Hematopoietic multipotent progenitor cell treated with erythropoietin and hydrocortisone succinate and interleukin-3 and kit ligand, for 4 days (in vitro differentiated cells): ENCODE data around the gene SLC3A2.

Experiments used
- DNase-seq: peaks from one replicate; pipeline ENCODE4 v3.0.0-alpha.2; 2015

SLC3A2 gene

DNA sequence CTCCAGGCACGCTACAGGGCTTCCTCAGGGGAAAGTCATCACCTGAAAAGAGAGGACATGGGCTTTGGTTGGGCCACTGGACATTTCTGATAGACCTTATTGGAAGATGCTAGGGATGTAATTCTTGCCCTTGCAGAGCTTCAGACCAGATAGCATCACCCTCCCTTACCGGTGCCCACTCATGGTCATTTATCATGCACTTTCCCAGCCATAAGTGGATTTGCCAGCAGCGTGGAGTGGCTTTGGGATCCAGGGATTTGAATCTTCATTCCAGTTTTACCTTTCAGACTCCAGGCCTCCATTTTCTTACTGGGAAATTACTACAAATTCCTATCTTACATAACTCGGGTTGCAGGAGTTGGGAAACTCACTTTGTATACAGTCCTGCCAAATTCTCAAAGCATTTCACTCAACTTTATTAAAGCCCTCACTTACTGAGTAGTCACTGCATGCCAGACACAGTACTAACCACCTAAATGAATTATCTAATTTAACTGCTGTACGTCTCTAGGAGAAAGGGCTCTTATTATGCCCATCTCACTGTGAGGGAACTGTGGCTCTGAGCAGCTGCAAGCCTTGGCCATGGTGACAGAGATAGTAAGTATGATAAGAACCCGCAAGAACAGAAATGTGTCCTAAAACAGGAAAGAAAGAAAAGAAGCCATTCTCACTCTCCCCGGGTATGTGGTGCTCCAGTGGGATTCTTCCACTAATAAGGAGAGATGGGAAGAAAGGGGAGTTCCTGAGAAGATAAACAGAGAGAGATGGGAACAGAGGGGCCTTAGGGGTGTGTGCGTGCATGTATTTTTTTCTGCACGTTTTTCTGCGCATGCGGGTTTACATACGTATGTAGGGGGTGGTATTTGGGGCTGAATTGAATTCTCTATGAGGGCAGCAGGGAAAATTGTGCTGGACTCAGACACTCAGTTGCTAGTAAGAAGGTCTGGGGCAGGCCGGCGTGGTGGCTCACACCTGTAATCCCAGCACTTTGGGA is 30.7 kb downstream of the SLC3A2 start:
- peak; percentile 88 for DNase-seq

- no peak for DNase-seq
Measured at GRCh38 chr11:62912268-62912667, 31.6 kb downstream of the SLC3A2 start.

- DNase-seq, result no peak
Measured at GRCh38 chr11:62914416-62914815, 33.7 kb downstream of the SLC3A2 start.

DNA sequence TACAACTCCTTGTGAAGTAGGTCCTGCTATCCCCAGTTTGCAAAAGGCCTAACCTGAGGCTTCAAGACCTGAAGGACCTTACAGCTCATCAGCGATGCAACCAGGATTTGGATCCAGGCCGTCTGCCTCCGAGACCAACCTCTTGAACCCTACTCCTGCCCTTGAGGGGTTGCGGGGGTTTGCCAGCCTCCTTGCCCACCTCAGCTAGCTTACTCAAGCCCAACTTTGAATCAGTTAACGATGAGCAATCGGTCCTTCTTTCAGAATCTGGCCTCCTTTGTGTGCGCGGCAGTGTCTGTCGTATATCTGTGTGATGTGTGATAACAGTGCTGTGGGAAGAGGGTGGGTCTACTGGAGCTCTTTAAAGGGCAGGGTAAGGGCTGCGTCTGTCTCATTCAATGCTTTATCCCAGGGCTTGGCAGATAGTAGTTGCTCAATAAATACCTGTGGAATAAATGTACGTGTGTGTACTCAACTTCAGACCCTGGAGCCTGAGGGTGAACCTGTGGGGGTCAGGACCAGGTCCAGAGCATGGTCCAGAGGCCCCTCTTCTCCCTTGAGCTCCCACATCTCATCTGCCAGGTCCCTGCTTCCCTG is 37.3 kb downstream of the SLC3A2 start:
- peak; percentile 26 for DNase-seq

- no peak for DNase-seq
Measured at GRCh38 chr11:62918531-62918930, 37.8 kb downstream of the SLC3A2 start.

DNA sequence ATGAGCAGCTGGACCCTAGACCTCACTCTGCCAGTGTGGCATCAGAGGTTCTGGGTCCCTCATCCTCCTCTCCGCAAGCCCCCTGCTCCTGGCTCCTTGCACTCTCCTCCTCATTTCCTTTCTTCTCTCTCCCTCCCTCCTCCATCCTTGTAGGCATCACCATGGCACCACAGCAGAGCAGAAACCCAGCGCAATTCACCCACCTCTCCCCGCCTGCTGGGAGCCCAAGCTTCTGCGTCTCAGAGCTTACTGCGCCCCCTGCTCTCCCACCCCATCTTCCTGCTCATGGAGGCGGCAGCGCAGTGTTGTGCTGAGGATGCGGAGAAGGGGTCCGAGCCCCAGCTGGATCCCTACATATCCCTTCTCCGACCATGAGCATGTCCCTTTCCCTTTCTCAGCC is 38.8 kb downstream of the SLC3A2 start:
- no peak for DNase-seq

- DNase-seq, result peak; percentile 55
Measured at GRCh38 chr11:62919898-62920640, 39.4 kb downstream of the SLC3A2 start.

- no peak for DNase-seq
Measured at GRCh38 chr11:62921201-62921572, 40.5 kb downstream of the SLC3A2 start, which contains the start of gene CHRM1. CHRM1 (minus strand) TSS chr11:62921363; CDS start chr11:62911100, 10,263 bp downstream.

- no peak for DNase-seq
Measured at GRCh38 chr11:62921573-62922188, 41.0 kb downstream of the SLC3A2 start.

DNA sequence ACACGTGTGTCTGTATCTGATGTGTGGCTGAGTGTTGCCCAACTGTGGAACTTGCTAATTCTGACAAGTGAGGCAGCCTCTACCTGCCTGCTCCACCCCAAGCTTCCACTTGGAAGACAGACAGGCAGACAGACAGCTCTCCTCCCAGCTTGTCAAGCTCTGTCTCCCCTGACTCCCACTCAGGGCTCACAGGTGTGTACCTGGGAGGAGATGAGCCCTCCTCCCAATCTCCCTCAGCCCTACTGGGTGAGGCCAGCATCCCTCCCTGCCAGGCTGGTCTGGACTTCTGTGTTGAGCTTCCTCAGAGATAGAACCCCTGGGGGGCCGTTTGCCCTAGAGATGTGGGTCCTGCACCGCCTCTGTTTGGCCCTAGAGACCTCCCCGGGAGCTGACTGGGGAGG is 41.5 kb downstream of the SLC3A2 start:
- no peak for DNase-seq

GRCh38 chr11:62922653-62923431 is 42.1 kb downstream of the SLC3A2 start:
- peak; percentile 40 for DNase-seq

DNA sequence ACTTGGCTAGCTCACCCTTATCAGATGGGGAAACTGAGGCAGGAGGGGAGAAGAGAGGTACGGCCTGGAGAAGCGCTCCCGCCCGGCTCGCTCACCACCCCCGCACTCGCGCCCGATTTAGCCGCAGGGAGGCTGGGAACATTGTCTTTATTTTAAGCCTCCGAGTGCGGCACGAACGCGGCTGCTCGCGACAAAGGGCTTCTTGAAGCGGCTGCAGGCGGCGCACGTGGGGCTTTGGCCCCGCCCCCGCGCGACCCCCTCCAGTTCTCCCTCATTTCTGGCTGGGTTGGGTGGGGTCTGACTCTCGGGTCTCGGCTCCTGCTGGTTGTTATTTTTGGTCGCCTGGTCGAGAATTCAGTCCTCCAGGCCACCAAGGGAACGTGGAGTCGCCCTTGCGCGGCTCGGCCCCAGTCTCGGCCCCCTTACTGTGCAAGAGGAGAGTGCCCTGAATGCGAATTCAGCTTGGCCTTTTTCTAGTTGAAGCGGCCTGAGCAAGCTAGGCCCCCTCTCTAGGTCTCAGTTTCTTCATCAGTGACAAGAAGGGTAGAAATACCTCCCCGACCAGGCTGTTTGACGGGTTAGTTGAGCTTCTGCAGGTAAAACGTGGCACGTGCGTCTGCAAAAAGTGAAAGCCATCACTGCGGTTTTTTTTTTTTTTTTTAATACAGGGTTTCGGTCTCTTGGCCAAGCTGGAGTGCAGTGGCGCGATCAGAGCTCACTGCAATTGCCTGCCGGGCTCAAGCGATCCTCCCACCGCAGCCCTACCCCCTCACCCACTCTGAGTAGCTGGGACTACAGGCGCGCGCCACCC is 43.1 kb downstream of the SLC3A2 start:
- DNase-seq, result peak; percentile 36

DNA sequence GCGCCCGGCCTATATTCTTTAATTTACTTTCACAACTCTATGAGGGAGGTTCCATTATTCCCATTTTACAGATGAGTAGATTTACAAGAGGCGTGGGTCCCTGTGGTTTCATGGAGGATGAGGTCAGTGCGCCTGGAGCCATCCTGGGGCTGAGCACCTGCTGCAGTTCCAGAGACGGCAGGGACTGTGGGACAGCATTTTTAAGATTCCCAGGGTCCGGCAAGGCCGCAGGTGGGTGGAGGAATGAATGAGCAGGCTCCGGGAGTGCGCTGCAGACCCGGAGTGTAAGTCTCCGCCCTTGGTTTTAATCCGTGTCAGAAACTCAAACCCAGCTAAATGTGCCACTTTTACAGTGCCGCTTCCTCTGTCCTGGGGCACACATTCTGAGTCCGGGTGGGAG is 44.6 kb downstream of the SLC3A2 start:
- DNase-seq, result no peak

DNA sequence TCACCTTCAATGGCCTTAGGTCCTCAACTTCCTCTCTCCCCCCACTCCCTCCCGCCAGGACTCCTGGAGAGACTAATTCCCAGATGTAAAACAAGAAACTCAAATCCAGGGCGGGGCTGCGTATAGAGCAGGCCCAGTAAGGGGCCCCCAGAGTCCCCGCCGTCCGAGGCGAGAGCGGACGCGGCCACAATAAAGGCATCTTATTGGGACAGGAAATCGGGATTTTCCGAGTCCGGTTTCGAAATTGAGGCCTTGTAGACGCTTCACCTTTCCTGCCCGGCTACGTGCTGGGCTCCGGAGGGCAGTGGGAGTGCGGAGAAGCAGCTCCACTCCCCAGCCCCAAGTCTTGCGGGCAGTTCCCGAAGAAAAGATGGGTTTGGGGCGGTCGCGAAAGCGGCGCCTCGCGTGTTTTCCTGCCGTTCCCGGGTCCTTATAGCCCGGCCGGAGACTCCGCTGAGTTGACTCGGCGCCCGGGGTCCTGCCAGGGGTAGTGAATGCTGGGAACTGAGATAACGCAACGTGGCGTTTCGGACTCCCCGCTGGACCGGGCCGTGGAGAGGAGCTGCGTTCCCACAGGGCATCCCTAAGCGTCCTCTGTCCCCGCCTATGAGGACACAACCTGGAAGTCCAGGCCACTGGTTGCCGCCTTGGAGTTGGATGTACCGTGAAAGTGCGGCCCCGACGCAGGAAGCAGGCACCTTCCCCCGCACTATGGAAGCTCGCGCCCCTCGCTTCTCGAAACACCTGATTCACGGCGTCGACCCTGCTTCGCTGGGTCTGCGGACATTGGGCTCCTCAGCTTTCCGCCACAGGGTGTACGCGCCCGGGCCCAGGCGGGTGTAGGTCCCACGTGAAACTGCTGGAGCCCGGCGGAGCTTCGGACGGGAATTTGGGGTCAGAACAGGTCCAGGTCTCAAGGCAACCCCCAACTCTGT is 45.3 kb downstream of the SLC3A2 start:
- no peak for DNase-seq

DNA sequence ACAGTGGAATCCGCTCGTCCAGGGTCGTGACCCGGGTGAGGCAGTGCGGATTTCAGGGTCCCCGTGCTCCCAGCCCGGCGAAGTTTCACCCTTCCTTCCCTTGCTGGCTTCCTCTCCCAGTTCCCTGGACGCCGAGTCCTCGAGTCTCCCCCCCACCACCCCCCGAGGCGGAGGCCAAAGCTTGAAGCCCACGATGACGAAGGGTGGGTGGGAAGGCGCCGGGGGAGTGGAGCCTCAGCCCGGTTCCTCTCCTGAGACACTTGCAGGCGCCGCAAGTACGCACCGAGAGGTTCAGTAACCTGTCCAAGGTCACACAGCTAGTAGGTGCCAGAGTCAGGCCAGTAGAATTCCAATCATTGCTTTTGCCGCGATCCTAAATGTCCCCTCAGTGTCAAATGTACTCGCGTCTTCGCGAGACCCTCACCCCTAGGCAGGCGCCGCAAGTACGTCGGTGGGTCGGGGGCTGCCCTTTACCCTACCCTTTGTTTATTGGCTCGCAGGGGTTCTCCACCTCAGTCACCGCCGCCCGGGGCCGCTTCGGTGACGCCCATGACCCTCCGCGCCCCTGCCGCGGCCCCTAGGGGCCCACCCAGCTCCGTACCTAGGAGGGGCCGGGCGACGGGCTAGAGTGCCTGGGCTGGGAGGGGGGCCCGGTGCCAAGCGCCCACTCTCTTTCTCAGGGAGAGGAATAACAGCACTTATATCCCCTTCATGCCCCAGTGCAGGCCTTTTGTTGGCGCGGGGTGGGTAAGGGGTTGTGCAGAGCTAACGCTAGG is 46.2 kb downstream of the SLC3A2 start:
- no peak for DNase-seq

DNA sequence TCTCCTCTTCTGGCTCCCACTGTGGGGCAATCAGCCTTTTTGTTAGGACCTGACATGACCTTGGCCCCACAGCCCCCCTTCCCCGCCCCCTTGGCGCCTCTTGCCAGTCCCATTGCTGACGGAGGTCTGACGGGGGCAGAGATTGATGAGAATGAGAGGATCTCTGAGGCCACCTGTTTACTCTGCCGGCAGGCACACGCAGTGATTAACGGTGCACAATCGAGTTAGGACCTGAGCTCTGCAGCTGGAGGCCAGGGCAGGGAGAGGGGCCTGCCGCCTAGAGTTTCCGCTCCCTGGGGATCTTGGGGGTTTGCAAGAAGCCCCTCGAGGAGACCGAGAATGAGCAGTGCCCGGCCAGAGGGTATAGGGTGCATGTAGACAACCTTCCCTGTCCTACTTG is 47.3 kb downstream of the SLC3A2 start:
- DNase-seq, result no peak

GRCh38 chr11:62930157-62930556 is 49.5 kb downstream of the SLC3A2 start:
- DNase-seq, result no peak

DNA sequence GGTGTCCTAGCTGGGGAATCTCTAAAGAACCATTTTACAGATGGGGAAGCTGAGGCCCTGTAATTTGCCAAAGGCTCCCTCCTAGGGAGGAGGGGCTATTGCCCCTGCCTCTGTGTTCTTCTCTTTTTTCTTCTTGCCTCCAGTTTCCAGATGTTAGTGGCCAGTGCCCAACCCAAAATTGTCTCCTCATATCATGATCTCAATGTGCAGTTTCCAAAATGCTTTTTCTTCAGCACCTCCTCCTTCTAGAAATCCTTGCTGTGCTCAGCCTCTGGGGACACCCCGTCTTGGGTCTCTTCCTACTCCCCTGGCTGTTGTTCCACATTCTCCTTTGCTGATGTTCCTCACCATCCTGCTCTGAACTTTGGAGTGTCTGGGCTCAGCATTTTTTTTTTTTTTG is 50.0 kb downstream of the SLC3A2 start:
- no peak for DNase-seq
